NCI-H774 (cell line): ENCODE results near the gene C3orf49.

ENCODE experiments used
- DNase-seq: peaks from one replicate; lab custom pipeline; 2025; lab: John Stamatoyannopoulos, UW

Gene C3orf49

GRCh38 chr3:63851287-63851686, 32.2 kb downstream of the C3orf49 start:
- DNase-seq = no peak

- no peak for DNase-seq
These were observed 34.0 kb downstream of the C3orf49 start for GRCh38 chr3:63853106-63853505.

GRCh38 chr3:63855333-63855940, 36.3 kb downstream of the C3orf49 start:
- no peak for DNase-seq

- no peak for DNase-seq
These were observed 38.2 kb downstream of the C3orf49 start for GRCh38 chr3:63857311-63857710.

- DNase-seq = no peak
These were observed 41.7 kb downstream of the C3orf49 start for GRCh38 chr3:63860776-63861175.

- no peak for DNase-seq
These were observed 42.2 kb downstream of the C3orf49 start for GRCh38 chr3:63861306-63861705.

- DNase-seq = no peak
These were observed 43.7 kb downstream of the C3orf49 start for GRCh38 chr3:63862804-63863149.

- no peak for DNase-seq
These were observed 44.3 kb downstream of the C3orf49 start, which contains the start of the genes ATXN7 and THOC7 for GRCh38 chr3:63863150-63864007. ATXN7 (plus strand) TSS chr3:63863867; CDS start chr3:63912599, 48,732 bp downstream. THOC7 (minus strand) TSS chr3:63863805; CDS start chr3:63863790, 15 bp downstream.

- DNase-seq = no peak
These were observed 45.2 kb downstream of the C3orf49 start for GRCh38 chr3:63864008-63864964.

- DNase-seq = no peak
These were observed 45.8 kb downstream of the C3orf49 start for GRCh38 chr3:63864965-63865327.

GRCh38 chr3:63867225-63867624, 48.1 kb downstream of the C3orf49 start:
- no peak for DNase-seq

- no peak for DNase-seq
These were observed 51.0 kb downstream of the C3orf49 start for GRCh38 chr3:63869940-63870614.

- DNase-seq = no peak
These were observed 51.5 kb downstream of the C3orf49 start for GRCh38 chr3:63870615-63871005.

- DNase-seq = no peak
These were observed 53.2 kb downstream of the C3orf49 start for GRCh38 chr3:63872135-63872924.

GRCh38 chr3:63874769-63875168, 55.7 kb downstream of the C3orf49 start:
- DNase-seq = no peak

GRCh38 chr3:63875510-63875909, 56.4 kb downstream of the C3orf49 start:
- DNase-seq = no peak

GRCh38 chr3:63876260-63876659, 57.2 kb downstream of the C3orf49 start:
- no peak for DNase-seq

- DNase-seq = no peak
These were observed 58.8 kb downstream of the C3orf49 start for GRCh38 chr3:63877737-63878393.

GRCh38 chr3:63878394-63879060, 59.4 kb downstream of the C3orf49 start:
- no peak for DNase-seq

- DNase-seq = no peak
These were observed 61.6 kb downstream of the C3orf49 start for GRCh38 chr3:63880653-63881052.
